MM.1S (cell line): ENCODE data around the gene ECT2.

Experiments used
- EZH2 ChIP-seq: fragments of 300-600 bp; sonication (generic); optimal IDR thresholded peaks from 2 replicates; pipeline ENCODE3; 2017; ENCODE audit warnings: low read depth, mild to moderate bottlenecking, antibody characterized with exemption, low read length, mixed read lengths
- EZH2phosphoT487 ChIP-seq: fragments of 300-600 bp; sonication (generic); IDR thresholded peaks from 2 replicates; pipeline ENCODE4 v1.6.1; 2018; ENCODE audit warnings: antibody characterized with exemption, low read length
- TF ChIP-seq, protein P1 (sequence below): fragments of 300-600 bp; sonication (generic); IDR thresholded peaks from 2 replicates; pipeline ENCODE4 v1.5.1; 2016; ENCODE audit warnings: antibody characterized with exemption, low read length, mixed read lengths

DNA sequence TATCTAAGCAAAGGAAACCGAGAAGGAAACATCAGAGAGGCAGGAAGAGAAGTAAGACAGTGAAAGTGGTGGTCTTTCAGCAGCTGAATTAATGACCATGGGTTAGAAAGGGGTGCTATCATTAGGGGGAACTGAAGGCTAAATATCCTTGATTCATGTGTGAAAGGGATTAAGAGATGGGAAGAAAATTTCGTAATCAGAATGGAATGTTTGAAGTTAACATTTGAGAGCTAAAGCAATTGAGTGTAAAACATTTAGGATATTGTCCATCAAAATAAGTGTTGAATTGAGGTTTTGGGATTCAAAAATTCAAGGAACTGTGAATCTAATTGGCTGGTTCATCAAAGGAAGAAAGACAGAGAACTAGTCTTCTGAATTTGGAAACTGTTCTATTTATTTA, 4.1 kb upstream of the ECT2 start:
- TF ChIP-seq, protein P1, sequence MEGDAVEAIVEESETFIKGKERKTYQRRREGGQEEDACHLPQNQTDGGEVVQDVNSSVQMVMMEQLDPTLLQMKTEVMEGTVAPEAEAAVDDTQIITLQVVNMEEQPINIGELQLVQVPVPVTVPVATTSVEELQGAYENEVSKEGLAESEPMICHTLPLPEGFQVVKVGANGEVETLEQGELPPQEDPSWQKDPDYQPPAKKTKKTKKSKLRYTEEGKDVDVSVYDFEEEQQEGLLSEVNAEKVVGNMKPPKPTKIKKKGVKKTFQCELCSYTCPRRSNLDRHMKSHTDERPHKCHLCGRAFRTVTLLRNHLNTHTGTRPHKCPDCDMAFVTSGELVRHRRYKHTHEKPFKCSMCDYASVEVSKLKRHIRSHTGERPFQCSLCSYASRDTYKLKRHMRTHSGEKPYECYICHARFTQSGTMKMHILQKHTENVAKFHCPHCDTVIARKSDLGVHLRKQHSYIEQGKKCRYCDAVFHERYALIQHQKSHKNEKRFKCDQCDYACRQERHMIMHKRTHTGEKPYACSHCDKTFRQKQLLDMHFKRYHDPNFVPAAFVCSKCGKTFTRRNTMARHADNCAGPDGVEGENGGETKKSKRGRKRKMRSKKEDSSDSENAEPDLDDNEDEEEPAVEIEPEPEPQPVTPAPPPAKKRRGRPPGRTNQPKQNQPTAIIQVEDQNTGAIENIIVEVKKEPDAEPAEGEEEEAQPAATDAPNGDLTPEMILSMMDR, result no peak
- TF ChIP-seq EZH2phosphoT487, result no peak
- no peak for TF ChIP-seq EZH2
